Adrenal gland (tissue), 5 donors: ENCODE results near the gene PNN.

ENCODE experiments used
- CTCF ChIP-seq, 6 experiments: fragments of 450-650 bp in 4 of 6; fragments of 200-600 bp in 2 of 6; sonication (generic) in 1 of 6; IDR thresholded peaks; 1 replicate in 5 of 6; 2 replicates in 1 of 6; pipeline versions ENCODE4 v1.5.1 to v1.8.0; 2016 to 2021; ENCODE audit warnings: antibody characterized with exemption in 6 of 6, mild to moderate bottlenecking in 2 of 6, moderate library complexity in 1 of 6
- POLR2A ChIP-seq, 2 donors: fragments of 450-650 bp; IDR thresholded peaks; one replicate each; pipeline ENCODE4 v1.6.1; 2017; ENCODE audit warnings: antibody characterized with exemption in 2 of 2, mild to moderate bottlenecking in 2 of 2, moderate library complexity in 1 of 2
- donor health status: DM: no; HTN: no; CAD: no.

GRCh38 chr14:39212034-39212433 is 37.0 kb downstream of the PNN start:
- TF ChIP-seq CTCF (IDR thresholded peaks at IDR 0.05) = no peak
- no peak for TF ChIP-seq POLR2A (IDR thresholded peaks at IDR 0.05)
